Measurements from ENCODE around the gene LMF1. TPM values are rescaled to one million over a fixed set of nuclear protein-coding genes. Genes with fewer than 3 reads are reported as not detected.

Gene LMF1
- total and polyA plus RNA-seq, 2 of the 4 experiments (the other 2 are of a cell fraction) = 7.7 to 13.1 TPM

- no peaks in the 10 kb centered on the region for H3K4me1 ChIP-seq (ENCODE audit: control insufficient read depth, insufficient read depth, low read length)
- H3K4me2 ChIP-seq (ENCODE audit: low read depth, low read length) = no peak overlapping the region
- H2BK15ac ChIP-seq (ENCODE audit: low read depth, low read length) = no peak overlapping the region
- H4K20me1 ChIP-seq (ENCODE audit: insufficient read depth, low read length) = no peaks in the 10 kb centered on the region
- H3K14ac ChIP-seq (replicated peaks; ENCODE audit: low read depth, low read length) = no peak overlapping the region
- H3K56ac ChIP-seq (ENCODE audit: extremely low read depth, insufficient read depth, low read length) = no peak overlapping the region; the same call in 1 of the 2 replicates
- no TSS peak for BruUV-seq (replicated peaks)
- no peak overlapping the region for H2AFZ ChIP-seq (replicated peaks; ENCODE audit: low read length, poor library complexity)
- no peak overlapping the region for H3K18ac ChIP-seq (ENCODE audit: low read depth, low read length)
- no peak overlapping the region for H3K4me3 ChIP-seq (ENCODE audit: insufficient read depth, low read depth, low read length)
- H3K27me3 ChIP-seq (ENCODE audit: control insufficient read depth, insufficient read depth, low read length) = peaks cover 32% of the 10 kb centered on the region
- in situ Hi-C loops (cut with MboI; ENCODE audit: low sequenced_read_pairs) = loop anchor here (25.0 kb wide), 1 partner anchor 393 kb away; no protein-coding TSS in a partner anchor
- H2AK5ac ChIP-seq (ENCODE audit: low read depth, low read length) = no peak overlapping the region
- H4K91ac ChIP-seq (ENCODE audit: insufficient read depth, low read depth, low read length) = no peak overlapping the region
- H2BK120ac ChIP-seq (ENCODE audit: low read depth, low read length) = no peak overlapping the region
- H3K4ac ChIP-seq (ENCODE audit: low read depth, low read length) = no peak overlapping the region
- H3K9ac ChIP-seq (ENCODE audit: low read depth, low read length) = no peak overlapping the region
- no peak overlapping the region for H4K5ac ChIP-seq (ENCODE audit: low read depth, low read length)
- no peak overlapping the region for H3K27ac ChIP-seq (ENCODE audit: insufficient read depth, low read length)
- no peaks in the 10 kb centered on the region for H3K36me3 ChIP-seq (ENCODE audit: control insufficient read depth, insufficient read depth, low read length)
- CTCF ChIA-PET = no interaction called here
- DNase-seq (no peak), ATAC-seq (ENCODE audit: low read depth) (no peak)
- no peak overlapping the region for H2AK9ac ChIP-seq (replicated peaks; ENCODE audit: low read depth, low read length, poor library complexity)
- no peak overlapping the region for H3K23ac ChIP-seq (ENCODE audit: low read depth, low read length)
- intact Hi-C loops (cut with micrococcal nuclease) = no loop called here
- H3K79me1 ChIP-seq (ENCODE audit: low read depth in 1 of 2, low read length in 2 of 2) = no peaks in the 10 kb centered on the region
- TF ChIP-seq MXI1 (IDR thresholded peaks at IDR 0.05; ENCODE audit: borderline replicate concordance, low read depth, low read length) = no peak
- TF ChIP-seq CTCF (conservative IDR thresholded peaks at IDR 0.05; ENCODE audit: low read depth, low read length) = no peak
- TF ChIP-seq RCOR1 (IDR thresholded peaks at IDR 0.05; ENCODE audit: insufficient replicate concordance, low read length) = no peak
- no peak for TF ChIP-seq RFX5 (IDR thresholded peaks at IDR 0.05; ENCODE audit: low read depth, low read length)
- TF ChIP-seq CHD1 (IDR thresholded peaks at IDR 0.05; ENCODE audit: low read depth, low read length) = no peak
- no peak for TF ChIP-seq NFE2L2 (IDR thresholded peaks at IDR 0.05; ENCODE audit: low read depth, low read length)
- TF ChIP-seq, protein P1, sequence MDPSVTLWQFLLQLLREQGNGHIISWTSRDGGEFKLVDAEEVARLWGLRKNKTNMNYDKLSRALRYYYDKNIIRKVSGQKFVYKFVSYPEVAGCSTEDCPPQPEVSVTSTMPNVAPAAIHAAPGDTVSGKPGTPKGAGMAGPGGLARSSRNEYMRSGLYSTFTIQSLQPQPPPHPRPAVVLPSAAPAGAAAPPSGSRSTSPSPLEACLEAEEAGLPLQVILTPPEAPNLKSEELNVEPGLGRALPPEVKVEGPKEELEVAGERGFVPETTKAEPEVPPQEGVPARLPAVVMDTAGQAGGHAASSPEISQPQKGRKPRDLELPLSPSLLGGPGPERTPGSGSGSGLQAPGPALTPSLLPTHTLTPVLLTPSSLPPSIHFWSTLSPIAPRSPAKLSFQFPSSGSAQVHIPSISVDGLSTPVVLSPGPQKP (IDR thresholded peaks at IDR 0.05; ENCODE audit: borderline replicate concordance, low read depth, low read length) = no peak
- TF ChIP-seq SMC3 (IDR thresholded peaks at IDR 0.05; ENCODE audit: low read depth, low read length) = no peak
- no peak for TF ChIP-seq POLR2A (IDR thresholded peaks at IDR 0.05; ENCODE audit: low read depth, low read length)
- no peak for TF ChIP-seq FOS (IDR thresholded peaks at IDR 0.05; ENCODE audit: low read depth, low read length)
- TF ChIP-seq BHLHE40 (IDR thresholded peaks at IDR 0.05; ENCODE audit: low read depth, low read length) = no peak
- dilution Hi-C loops (cut with HindIII; ENCODE audit: low sequenced_read_pairs, unreplicated experiment) = no loop called here
- H3K9me3 ChIP-seq (ENCODE audit: control insufficient read depth, insufficient read depth, low read length) = no peaks in the 10 kb centered on the region; the same call in 1 of the 2 replicates
- no peak overlapping the region for H2BK20ac ChIP-seq (ENCODE audit: low read depth, low read length)
- 66% methylated on average over 14 of the region's 23 CpGs; no CpG with 5 or more reads in 1 of the 2 experiments for WGBS, 2 experiments (ENCODE audit: extremely low coverage in 2 of 2, insufficient read length in 1 of 2)
- POLR2A ChIA-PET (ENCODE audit: unreplicated experiment) = no interaction called here
- no peak overlapping the region for H4K8ac ChIP-seq (ENCODE audit: low read depth in 2 of 2, low read length in 2 of 2)
- no peak overlapping the region for H2BK5ac ChIP-seq (ENCODE audit: low read depth, low read length, poor library complexity, severe bottlenecking)
- no peaks in the 10 kb centered on the region for H3K9me1 ChIP-seq (ENCODE audit: insufficient read depth, low read length)
Measured at GRCh38 chr16:819336-820043, 151.3 kb downstream of the LMF1 start.
